ENCODE measurements around the gene CD82.

CD82 gene, protein sequence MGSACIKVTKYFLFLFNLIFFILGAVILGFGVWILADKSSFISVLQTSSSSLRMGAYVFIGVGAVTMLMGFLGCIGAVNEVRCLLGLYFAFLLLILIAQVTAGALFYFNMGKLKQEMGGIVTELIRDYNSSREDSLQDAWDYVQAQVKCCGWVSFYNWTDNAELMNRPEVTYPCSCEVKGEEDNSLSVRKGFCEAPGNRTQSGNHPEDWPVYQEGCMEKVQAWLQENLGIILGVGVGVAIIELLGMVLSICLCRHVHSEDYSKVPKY

DNA sequence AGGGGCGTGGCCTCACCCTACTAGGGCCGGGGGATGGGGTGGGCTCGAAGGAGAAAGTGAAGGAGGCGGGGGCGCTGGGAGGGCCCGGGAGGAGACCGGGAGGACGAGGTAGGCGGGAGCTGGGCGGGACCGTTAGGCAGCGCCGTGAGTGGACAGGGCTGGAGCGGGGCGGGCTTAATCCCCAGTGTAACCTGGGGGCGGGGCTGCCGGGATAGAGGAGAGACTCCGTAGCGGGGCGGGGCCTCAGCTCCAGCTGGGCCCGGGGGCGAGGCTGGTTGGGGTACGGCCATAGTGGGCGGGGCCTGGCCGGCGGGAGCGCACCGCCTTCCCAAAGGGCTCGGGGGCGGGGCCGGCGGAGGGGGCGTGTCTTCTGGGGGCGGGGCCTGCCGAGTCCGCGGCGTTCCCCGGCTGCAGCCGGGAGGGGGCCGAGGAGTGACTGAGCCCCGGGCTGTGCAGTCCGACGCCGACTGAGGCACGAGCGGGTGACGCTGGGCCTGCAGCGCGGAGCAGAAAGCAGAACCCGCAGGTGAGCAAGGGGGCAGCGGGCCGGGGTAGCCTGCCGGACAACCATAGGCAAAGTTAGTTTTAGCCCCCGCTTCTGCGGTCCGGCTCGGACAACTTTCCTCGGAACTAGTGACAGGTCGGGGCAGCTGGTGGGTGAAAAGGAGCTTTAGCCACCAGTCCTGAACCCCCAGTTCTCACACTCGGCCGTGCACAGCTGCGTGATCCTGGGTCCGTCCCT, at the start of gene CD82:
Gene CD82 (plus strand): TSS at position 453 of the 742 bp plus-strand sequence. CDS start 29,000 bp downstream, outside the sequence.
- Histone ChIP-seq H3K4me1 (ENCODE audit: control insufficient read depth in 5 of 5, insufficient read depth in 5 of 5, low read length in 5 of 5) (peaks cover 16 to 60% (median 47%) of the 10 kb centered on the region in 5 donors), H3K9ac (ENCODE audit: low read length in 5 of 5) (peak within 1 kb of the TSS; percentile 73 to 90 (median 87)), H3K4me3 (ENCODE audit: low read depth in 1 of 5, low read length in 5 of 5) (peak within 1 kb of the TSS; percentile 58 to 82 (median 76)), H3K36me3 (ENCODE audit: control insufficient read depth in 5 of 5, insufficient read depth in 5 of 5, low read length in 5 of 5) (no peaks in the 10 kb centered on the region), H3K9me3 (ENCODE audit: control insufficient read depth in 5 of 5, low read length in 5 of 5) (no peaks in the 10 kb centered on the region), H3K27me3 (ENCODE audit: control insufficient read depth in 5 of 5, insufficient read depth in 4 of 5, low read length in 5 of 5) (no peaks in the 10 kb centered on the region), H3K27ac (ENCODE audit: low read depth, low read length) (peak within 1 kb of the TSS; percentile 98)

DNA sequence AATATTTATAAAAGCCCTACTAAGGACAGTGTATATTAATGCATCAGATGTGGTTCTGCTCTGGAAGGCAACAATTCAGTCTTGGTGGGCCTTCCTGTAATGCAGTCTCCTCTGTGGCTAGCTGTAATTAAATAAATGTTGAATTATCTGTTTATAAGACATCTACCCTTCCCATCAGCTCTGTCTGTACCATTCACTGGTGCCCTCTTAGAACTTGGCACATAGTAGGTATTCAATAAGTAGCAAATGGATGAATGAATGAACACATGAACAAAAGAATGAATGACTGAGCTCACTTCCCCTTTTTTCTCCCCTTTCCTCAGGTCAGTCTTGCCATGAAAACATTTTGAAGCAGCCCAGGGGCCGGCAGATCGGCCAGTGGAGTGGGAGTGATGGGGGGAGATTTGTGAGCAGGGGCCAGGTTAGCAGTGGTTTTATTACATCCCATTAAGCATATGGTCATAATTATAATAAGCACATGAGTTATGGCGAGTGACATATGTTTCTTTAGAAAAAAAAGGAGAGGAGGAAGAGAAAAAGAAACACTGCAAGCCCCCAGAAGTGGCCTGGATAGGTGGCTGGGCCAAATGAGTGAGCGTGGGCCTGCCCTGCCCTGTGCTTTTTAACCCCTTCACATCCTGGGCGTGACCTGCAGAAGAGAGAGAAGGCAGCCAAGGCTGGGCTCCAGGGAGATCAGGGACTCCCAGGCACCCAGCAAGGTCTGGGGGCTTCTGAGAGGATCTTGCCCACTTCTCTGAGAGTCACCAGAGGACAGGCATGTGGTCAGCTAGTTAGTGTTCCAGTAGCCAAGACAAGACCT, 48.6 kb upstream of the CD82 start:
- Histone ChIP-seq H3K27me3 (ENCODE audit: control insufficient read depth in 5 of 5, insufficient read depth in 4 of 5, low read length in 5 of 5) (peaks cover 0 to 11% (median 7%) of the 10 kb centered on the region in 5 donors), H3K27ac (ENCODE audit: low read depth, low read length) (no peak overlapping the region), H3K9me3 (ENCODE audit: control insufficient read depth in 5 of 5, low read length in 5 of 5) (no peaks in the 10 kb centered on the region), H3K36me3 (ENCODE audit: control insufficient read depth in 5 of 5, insufficient read depth in 5 of 5, low read length in 5 of 5) (no peaks in the 10 kb centered on the region), H3K4me1 (ENCODE audit: control insufficient read depth in 5 of 5, insufficient read depth in 5 of 5, low read length in 5 of 5) (peaks cover 6 to 17% (median 16%) of the 10 kb centered on the region in 5 donors), H3K4me3 (ENCODE audit: low read depth in 1 of 5, low read length in 5 of 5) (no peak overlapping the region), H3K9ac (ENCODE audit: low read length in 5 of 5) (no peak overlapping the region)

DNA sequence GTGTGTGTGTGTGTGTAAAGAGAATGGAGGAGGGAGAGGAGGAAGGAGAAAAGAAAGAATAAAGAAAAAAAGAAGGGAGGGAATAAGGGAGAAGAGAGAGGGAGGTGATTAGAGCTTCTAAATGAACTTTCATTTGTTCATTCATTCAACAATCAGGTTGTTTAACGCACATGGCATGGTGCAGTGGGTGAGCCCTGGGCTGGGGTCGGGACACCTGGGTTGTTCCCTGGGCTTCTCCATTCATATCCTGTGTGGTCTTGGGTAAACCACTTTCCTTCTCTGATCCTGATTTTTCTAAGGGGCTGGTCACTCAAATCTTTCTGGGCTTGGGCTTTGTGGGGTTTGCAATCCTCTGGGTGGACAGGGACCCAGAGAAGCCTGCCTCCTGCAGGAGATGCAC, 47.9 kb upstream of the CD82 start:
- H3K4me1 ChIP-seq (ENCODE audit: control insufficient read depth in 5 of 5, insufficient read depth in 5 of 5, low read length in 5 of 5), result peaks cover 6 to 17% (median 16%) of the 10 kb centered on the region in 5 donors
- H3K9ac ChIP-seq (ENCODE audit: low read length in 5 of 5), result no peak overlapping the region
- H3K4me3 ChIP-seq (ENCODE audit: low read depth in 1 of 5, low read length in 5 of 5), result no peak overlapping the region
- no peaks in the 10 kb centered on the region for H3K36me3 ChIP-seq (ENCODE audit: control insufficient read depth in 5 of 5, insufficient read depth in 5 of 5, low read length in 5 of 5)
- H3K27ac ChIP-seq (ENCODE audit: low read depth, low read length), result no peak overlapping the region
- peaks cover 0 to 11% (median 7%) of the 10 kb centered on the region in 5 donors for H3K27me3 ChIP-seq (ENCODE audit: control insufficient read depth in 5 of 5, insufficient read depth in 4 of 5, low read length in 5 of 5)
- no peaks in the 10 kb centered on the region for H3K9me3 ChIP-seq (ENCODE audit: control insufficient read depth in 5 of 5, low read length in 5 of 5)

DNA sequence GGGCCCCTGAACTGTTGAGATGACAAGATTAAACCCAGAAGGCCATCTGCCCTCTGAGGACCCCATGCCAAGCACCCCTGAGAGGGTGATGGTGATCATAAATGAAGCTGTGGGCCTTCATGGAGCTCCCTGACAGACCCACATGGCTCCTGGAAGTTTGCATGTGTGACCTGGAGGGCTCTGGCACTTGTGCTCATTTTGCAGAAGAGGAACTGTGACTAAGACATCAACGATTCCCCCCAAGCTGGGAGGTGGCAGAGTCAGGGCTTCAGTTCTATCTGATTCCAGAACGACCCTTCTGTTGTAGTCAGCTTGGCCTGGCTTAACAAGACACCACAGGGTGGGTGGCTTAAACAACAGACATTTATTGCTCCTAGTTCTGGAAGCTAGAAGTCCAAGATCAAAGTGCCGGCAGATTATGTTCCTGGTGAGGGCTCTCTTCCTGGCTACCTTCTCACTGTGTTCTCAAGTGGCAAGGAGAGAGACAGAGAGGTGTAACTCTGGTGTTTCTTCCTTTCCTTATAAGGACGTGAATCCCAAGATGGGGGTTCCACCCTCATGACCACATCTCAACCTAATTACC, 46.4 kb upstream of the CD82 start:
- H3K27ac ChIP-seq (ENCODE audit: low read depth, low read length), result no peak overlapping the region
- peaks cover 0 to 11% (median 7%) of the 10 kb centered on the region in 5 donors for H3K27me3 ChIP-seq (ENCODE audit: control insufficient read depth in 5 of 5, insufficient read depth in 4 of 5, low read length in 5 of 5)
- no peak overlapping the region for H3K4me3 ChIP-seq (ENCODE audit: low read depth in 1 of 5, low read length in 5 of 5)
- no peaks in the 10 kb centered on the region for H3K36me3 ChIP-seq (ENCODE audit: control insufficient read depth in 5 of 5, insufficient read depth in 5 of 5, low read length in 5 of 5)
- peaks cover 6 to 17% (median 16%) of the 10 kb centered on the region in 5 donors for H3K4me1 ChIP-seq (ENCODE audit: control insufficient read depth in 5 of 5, insufficient read depth in 5 of 5, low read length in 5 of 5)
- no peak overlapping the region for H3K9ac ChIP-seq (ENCODE audit: low read length in 5 of 5)
- H3K9me3 ChIP-seq (ENCODE audit: control insufficient read depth in 5 of 5, low read length in 5 of 5), result no peaks in the 10 kb centered on the region

DNA sequence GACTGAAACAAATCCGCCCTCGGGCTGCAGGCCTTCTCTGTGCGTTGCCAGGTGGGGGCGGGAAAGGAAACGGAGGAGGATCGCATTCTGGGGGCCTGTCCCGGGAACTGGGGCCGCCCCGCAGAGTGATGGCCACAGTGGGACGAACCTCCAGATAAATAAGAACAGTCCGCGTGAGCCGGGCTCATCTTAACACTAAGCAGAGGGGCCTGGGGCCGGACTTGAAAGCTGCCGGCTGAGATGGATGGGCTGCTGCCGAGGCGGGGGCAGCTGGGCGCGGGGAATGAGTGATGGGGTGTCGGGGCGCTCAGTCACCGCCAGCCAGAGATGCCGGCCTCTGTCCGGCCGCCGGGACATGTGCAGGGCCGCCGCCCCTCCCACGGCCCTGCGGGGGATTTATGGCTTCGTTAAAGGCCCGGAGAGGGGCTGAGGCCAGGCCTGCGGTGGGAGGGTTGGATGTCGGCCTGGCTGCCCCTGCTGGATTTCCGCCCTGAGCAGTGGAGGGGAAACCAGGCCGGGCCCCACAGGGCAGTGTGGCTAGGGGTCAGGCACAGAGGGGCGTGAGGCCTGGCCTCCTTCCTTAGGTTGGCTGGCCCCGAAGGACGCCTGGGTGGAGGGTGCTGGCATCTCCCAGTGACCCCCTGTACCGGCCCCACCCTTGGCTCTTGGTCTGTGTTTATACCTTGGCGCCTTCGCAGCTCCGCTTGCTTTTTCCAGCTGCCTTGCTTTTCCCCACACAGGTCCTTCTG, 45.3 kb upstream of the CD82 start:
- Histone ChIP-seq H3K9ac (ENCODE audit: low read length in 5 of 5) (no peak overlapping the region), H3K4me3 (ENCODE audit: low read depth in 1 of 5, low read length in 5 of 5) (peak overlapping the region in 1 of 5 donors; percentile 19), H3K36me3 (ENCODE audit: control insufficient read depth in 5 of 5, insufficient read depth in 5 of 5, low read length in 5 of 5) (no peaks in the 10 kb centered on the region), H3K27ac (ENCODE audit: low read depth, low read length) (no peak overlapping the region), H3K9me3 (ENCODE audit: control insufficient read depth in 5 of 5, low read length in 5 of 5) (no peaks in the 10 kb centered on the region), H3K4me1 (ENCODE audit: control insufficient read depth in 5 of 5, insufficient read depth in 5 of 5, low read length in 5 of 5) (peaks cover 6 to 26% (median 16%) of the 10 kb centered on the region in 5 donors), H3K27me3 (ENCODE audit: control insufficient read depth in 5 of 5, insufficient read depth in 4 of 5, low read length in 5 of 5) (peaks cover 7 to 17% (median 11%) of the 10 kb centered on the region in 5 donors)

DNA sequence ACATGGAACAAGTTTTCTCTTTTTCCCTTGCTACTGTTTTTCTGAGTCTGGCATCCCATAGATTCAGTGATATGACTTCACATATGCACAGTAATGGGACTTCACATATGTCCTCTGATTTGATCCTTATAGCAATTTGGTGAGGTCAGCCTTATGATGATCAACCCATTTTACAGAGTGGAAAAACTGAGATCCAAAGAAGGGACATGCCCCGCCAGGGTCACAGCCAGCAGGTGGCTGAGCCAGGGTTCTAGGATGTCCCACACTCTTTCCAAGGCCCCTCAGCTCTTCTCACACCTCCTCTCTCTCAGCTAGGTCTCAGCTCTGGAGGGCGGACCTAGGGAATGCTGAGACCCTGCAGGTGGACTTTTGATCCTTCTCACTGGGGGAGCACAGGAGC, 44.3 kb upstream of the CD82 start:
- no peak overlapping the region for H3K27ac ChIP-seq (ENCODE audit: low read depth, low read length)
- H3K36me3 ChIP-seq (ENCODE audit: control insufficient read depth in 5 of 5, insufficient read depth in 5 of 5, low read length in 5 of 5), result no peaks in the 10 kb centered on the region
- peaks cover 6 to 26% (median 16%) of the 10 kb centered on the region in 5 donors for H3K4me1 ChIP-seq (ENCODE audit: control insufficient read depth in 5 of 5, insufficient read depth in 5 of 5, low read length in 5 of 5)
- no peaks in the 10 kb centered on the region for H3K9me3 ChIP-seq (ENCODE audit: control insufficient read depth in 5 of 5, low read length in 5 of 5)
- no peak overlapping the region for H3K9ac ChIP-seq (ENCODE audit: low read length in 5 of 5)
- H3K27me3 ChIP-seq (ENCODE audit: control insufficient read depth in 5 of 5, insufficient read depth in 4 of 5, low read length in 5 of 5), result peaks cover 7 to 19% (median 11%) of the 10 kb centered on the region in 5 donors
- no peak overlapping the region for H3K4me3 ChIP-seq (ENCODE audit: low read depth in 1 of 5, low read length in 5 of 5)

DNA sequence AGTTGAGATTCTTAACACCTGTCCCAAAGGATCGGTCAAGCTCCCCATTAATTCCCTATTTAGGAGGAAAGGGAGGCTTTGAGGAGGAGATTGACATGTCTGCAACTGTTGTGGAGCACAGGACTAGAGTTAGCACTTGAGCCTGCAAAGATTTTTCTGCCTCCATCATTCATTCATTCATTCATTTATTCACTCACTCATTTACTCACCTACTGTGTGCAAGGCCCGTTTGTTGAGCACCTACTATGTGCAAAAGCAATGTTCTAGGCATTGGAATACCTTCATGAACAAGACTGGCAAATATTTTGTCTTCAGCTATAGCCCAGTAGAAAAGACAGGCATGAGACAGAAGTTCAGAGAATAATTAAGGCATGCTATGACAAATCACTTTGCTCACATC, 43.2 kb upstream of the CD82 start:
- Histone ChIP-seq H3K27me3 (ENCODE audit: control insufficient read depth in 5 of 5, insufficient read depth in 4 of 5, low read length in 5 of 5) (peaks cover 7 to 19% (median 11%) of the 10 kb centered on the region in 5 donors), H3K27ac (ENCODE audit: low read depth, low read length) (no peak overlapping the region), H3K4me3 (ENCODE audit: low read depth in 1 of 5, low read length in 5 of 5) (no peak overlapping the region), H3K36me3 (ENCODE audit: control insufficient read depth in 5 of 5, insufficient read depth in 5 of 5, low read length in 5 of 5) (no peaks in the 10 kb centered on the region), H3K9me3 (ENCODE audit: control insufficient read depth in 5 of 5, low read length in 5 of 5) (no peaks in the 10 kb centered on the region), H3K9ac (ENCODE audit: low read length in 5 of 5) (no peak overlapping the region), H3K4me1 (ENCODE audit: control insufficient read depth in 5 of 5, insufficient read depth in 5 of 5, low read length in 5 of 5) (peaks cover 6 to 26% (median 19%) of the 10 kb centered on the region in 5 donors)

DNA sequence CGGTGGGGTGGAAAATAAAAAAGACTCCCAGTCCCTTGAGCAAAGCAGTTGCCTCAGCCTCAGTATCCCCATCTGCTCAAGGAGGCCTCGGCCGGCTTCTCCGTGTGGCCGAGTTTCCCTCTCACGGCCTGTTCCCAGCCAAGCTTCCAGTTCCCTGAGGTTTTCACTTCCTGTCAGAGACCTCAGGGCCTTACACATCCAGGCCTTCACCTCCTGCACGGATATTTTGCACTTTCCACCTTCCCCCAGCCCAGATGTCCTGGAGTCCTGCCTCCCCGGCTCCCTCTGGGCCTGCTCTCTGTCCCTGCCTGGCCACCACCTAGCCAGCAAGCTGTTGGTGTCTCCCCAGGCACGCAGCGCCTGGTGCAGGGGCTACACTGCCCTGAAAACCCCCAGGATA, 41.1 kb upstream of the CD82 start:
- H3K9ac ChIP-seq (ENCODE audit: low read length in 5 of 5), result no peak overlapping the region
- no peaks in the 10 kb centered on the region for H3K9me3 ChIP-seq (ENCODE audit: control insufficient read depth in 5 of 5, low read length in 5 of 5)
- no peak overlapping the region for H3K27ac ChIP-seq (ENCODE audit: low read depth, low read length)
- H3K36me3 ChIP-seq (ENCODE audit: control insufficient read depth in 5 of 5, insufficient read depth in 5 of 5, low read length in 5 of 5), result no peaks in the 10 kb centered on the region
- H3K4me3 ChIP-seq (ENCODE audit: low read depth in 1 of 5, low read length in 5 of 5), result no peak overlapping the region
- H3K27me3 ChIP-seq (ENCODE audit: control insufficient read depth in 5 of 5, insufficient read depth in 4 of 5, low read length in 5 of 5), result peaks cover 6 to 17% (median 8%) of the 10 kb centered on the region in 5 donors
- H3K4me1 ChIP-seq (ENCODE audit: control insufficient read depth in 5 of 5, insufficient read depth in 5 of 5, low read length in 5 of 5), result peaks cover 6 to 25% (median 20%) of the 10 kb centered on the region in 5 donors

DNA sequence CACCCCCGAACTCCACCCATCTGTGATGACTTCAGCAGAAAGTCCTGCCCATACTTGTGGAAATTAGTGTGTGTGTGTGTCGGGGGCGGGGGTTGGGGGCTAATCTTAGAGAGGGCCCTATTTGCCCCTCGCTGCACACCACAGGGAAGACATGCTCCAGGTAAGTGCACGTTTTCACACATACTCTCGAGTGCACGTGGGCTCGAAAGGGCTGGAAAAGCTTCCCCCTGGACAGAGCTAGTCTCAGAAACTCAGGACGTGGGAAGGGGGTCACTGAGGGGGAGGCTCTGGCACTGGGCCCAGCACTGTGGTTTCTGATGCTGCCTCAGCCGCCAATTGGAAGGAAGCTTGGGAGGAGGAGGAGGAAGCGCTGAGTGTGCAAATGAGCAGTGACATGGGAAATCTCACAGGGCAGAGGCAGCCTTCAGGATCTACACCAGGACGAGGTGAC, 40.7 kb upstream of the CD82 start:
- Histone ChIP-seq H3K9ac (ENCODE audit: low read length in 5 of 5) (no peak overlapping the region), H3K9me3 (ENCODE audit: control insufficient read depth in 5 of 5, low read length in 5 of 5) (no peaks in the 10 kb centered on the region), H3K4me1 (ENCODE audit: control insufficient read depth in 5 of 5, insufficient read depth in 5 of 5, low read length in 5 of 5) (peaks cover 3 to 20% (median 16%) of the 10 kb centered on the region in 5 donors), H3K27ac (ENCODE audit: low read depth, low read length) (no peak overlapping the region), H3K4me3 (ENCODE audit: low read depth in 1 of 5, low read length in 5 of 5) (no peak overlapping the region), H3K27me3 (ENCODE audit: control insufficient read depth in 5 of 5, insufficient read depth in 4 of 5, low read length in 5 of 5) (peaks cover 2 to 17% (median 8%) of the 10 kb centered on the region in 5 donors), H3K36me3 (ENCODE audit: control insufficient read depth in 5 of 5, insufficient read depth in 5 of 5, low read length in 5 of 5) (no peaks in the 10 kb centered on the region)

Measured in subcutaneous abdominal adipose tissue (tissue), 5 donors.